ENCODE results near the gene ELOB.
A peak's percentile ranks its signal among the peaks of the same experiment; 100 is the strongest.

The ELOB gene

DNA sequence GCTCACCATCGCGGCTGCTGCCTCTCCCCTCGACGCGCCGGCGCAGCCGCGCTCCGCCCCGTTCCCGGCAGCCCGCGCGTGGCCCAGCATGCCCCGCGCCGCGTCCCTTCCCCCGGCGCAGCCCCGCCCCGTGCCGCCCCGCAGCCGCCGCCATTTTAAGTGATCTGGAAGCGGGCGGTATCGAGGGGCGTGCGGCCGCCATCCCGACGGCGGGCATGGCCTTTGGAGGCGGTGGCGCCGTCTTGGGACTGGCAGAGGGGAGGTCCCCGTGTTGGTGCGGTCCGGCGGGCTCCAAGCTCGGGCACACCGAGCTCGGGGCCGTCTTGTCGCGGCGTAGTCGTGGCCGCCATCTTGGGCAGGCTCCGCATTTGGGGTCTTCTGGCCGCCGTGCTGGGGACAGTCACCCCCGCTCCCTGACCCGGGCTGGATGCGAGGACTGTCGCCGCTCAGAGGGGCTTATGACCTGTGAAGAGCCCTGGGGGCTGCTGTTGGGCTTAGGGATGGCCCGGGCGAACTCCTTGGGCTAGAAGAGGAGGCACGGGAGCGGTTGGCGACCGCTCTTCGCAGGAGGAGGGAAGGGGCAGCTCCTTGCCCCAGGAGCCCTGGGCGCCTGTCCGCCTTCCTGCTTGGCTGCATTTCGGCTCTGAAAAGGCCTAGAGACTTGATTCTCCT lies at the start of gene ELOB (continued):
- TF ChIP-seq ZNF768 (tag by site-specific recombination; IDR thresholded peaks at IDR 0.05), result no peak
- TF ChIP-seq ZNF707 (tag by site-specific recombination; IDR thresholded peaks at IDR 0.05), result no peak
- TF ChIP-seq SCRT1 (tag by site-specific recombination; IDR thresholded peaks at IDR 0.05; ENCODE audit: borderline replicate concordance), result no peak
- TF ChIP-seq ZNF658 (tag by site-specific recombination; IDR thresholded peaks at IDR 0.05), result no peak
- TF ChIP-seq BCL11B (tag by site-specific recombination; IDR thresholded peaks at IDR 0.05; ENCODE audit: low read depth), result no peak
- TF ChIP-seq ZBTB21 (tag by site-specific recombination; IDR thresholded peaks at IDR 0.05), result 0 out of 2 replicates have a peak, but pooled peaks have one; percentile 3
- TF ChIP-seq ZBTB17 (tag by site-specific recombination; IDR thresholded peaks at IDR 0.05), result no peak
- TF ChIP-seq ZNF140 (tag by site-specific recombination; IDR thresholded peaks at IDR 0.05), result no peak
- TF ChIP-seq ZNF354C (tag by site-specific recombination; IDR thresholded peaks at IDR 0.05; ENCODE audit: borderline replicate concordance, low read depth), result no peak
- no peak for TF ChIP-seq ZNF292 (tag by site-specific recombination; IDR thresholded peaks at IDR 0.05; ENCODE audit: borderline replicate concordance, low read depth)
- no peak for TF ChIP-seq ZNF24 (tag by site-specific recombination; IDR thresholded peaks at IDR 0.05)
- TF ChIP-seq, protein P1, sequence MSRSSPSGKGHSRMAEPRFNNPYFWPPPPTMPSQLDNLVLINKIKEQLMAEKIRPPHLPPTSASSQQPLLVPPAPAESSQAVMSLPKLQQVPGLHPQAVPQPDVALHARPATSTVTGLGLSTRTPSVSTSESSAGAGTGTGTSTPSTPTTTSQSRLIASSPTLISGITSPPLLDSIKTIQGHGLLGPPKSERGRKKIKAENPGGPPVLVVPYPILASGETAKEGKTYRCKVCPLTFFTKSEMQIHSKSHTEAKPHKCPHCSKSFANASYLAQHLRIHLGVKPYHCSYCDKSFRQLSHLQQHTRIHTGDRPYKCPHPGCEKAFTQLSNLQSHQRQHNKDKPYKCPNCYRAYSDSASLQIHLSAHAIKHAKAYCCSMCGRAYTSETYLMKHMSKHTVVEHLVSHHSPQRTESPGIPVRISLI (tag by site-specific recombination; IDR thresholded peaks at IDR 0.05), result no peak
- TF ChIP-seq WT1 (tag by site-specific recombination; IDR thresholded peaks at IDR 0.05), result no peak; the same call in 1 of the 2 replicates
- TF ChIP-seq ZNF175 (tag by site-specific recombination; IDR thresholded peaks at IDR 0.05), result no peak
- TF ChIP-seq MZF1 (tag by site-specific recombination; IDR thresholded peaks at IDR 0.05; ENCODE audit: borderline replicate concordance), result no peak
- TF ChIP-seq ZNF549 (tag by site-specific recombination; IDR thresholded peaks at IDR 0.05), result no peak
- TF ChIP-seq KLF10 (tag by site-specific recombination; IDR thresholded peaks at IDR 0.05), result no peak
- peak; percentile 98 for TF ChIP-seq YY2 (tag by site-specific recombination; IDR thresholded peaks at IDR 0.05)
- no peak for TF ChIP-seq ZNF433 (tag by site-specific recombination; IDR thresholded peaks at IDR 0.05; ENCODE audit: low read depth)
- peak; percentile 12; the same call in 1 of the 2 replicates for TF ChIP-seq HIC1 (tag by site-specific recombination; IDR thresholded peaks at IDR 0.05)
- TF ChIP-seq ZNF514 (tag by site-specific recombination; IDR thresholded peaks at IDR 0.05), result no peak
- no peak; the same call in 1 of the 2 replicates for TF ChIP-seq EGR2 (tag by site-specific recombination; IDR thresholded peaks at IDR 0.05; ENCODE audit: low read depth)
- TF ChIP-seq TCF7L2 (IDR thresholded peaks at IDR 0.05; ENCODE audit: borderline replicate concordance, low read depth, low read length), result no peak
- TF ChIP-seq ZNF169 (tag by site-specific recombination; IDR thresholded peaks at IDR 0.05), result no peak
- TF ChIP-seq ZIC2 (tag by site-specific recombination; IDR thresholded peaks at IDR 0.05), result no peak
- TF ChIP-seq, protein P2, sequence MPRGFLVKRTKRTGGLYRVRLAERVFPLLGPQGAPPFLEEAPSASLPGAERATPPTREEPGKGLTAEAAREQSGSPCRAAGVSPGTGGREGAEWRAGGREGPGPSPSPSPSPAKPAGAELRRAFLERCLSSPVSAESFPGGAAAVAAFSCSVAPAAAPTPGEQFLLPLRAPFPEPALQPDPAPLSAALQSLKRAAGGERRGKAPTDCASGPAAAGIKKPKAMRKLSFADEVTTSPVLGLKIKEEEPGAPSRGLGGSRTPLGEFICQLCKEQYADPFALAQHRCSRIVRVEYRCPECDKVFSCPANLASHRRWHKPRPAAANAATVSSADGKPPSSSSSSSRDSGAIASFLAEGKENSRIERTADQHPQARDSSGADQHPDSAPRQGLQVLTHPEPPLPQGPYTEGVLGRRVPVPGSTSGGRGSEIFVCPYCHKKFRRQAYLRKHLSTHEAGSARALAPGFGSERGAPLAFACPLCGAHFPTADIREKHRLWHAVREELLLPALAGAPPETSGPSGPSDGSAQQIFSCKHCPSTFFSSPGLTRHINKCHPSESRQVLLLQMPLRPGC (tag by site-specific recombination; IDR thresholded peaks at IDR 0.05), result no peak
- no peak for TF ChIP-seq ZNF302 (tag by site-specific recombination; IDR thresholded peaks at IDR 0.05; ENCODE audit: low read depth)
- no peak for TF ChIP-seq ZNF529 (tag by site-specific recombination; IDR thresholded peaks at IDR 0.05; ENCODE audit: insufficient replicate concordance)
- no peak for TF ChIP-seq ZNF416 (tag by site-specific recombination; IDR thresholded peaks at IDR 0.05)
- 0 out of 2 replicates have a peak, but pooled peaks have one; percentile 67 for TF ChIP-seq ZNF561 (tag by site-specific recombination; IDR thresholded peaks at IDR 0.05; ENCODE audit: borderline replicate concordance)
- peak; percentile 94 for TF ChIP-seq ZNF600 (tag by site-specific recombination; IDR thresholded peaks at IDR 0.05)
- peak; percentile 34; the same call in 1 of the 2 replicates for TF ChIP-seq ZNF501 (tag by site-specific recombination; IDR thresholded peaks at IDR 0.05)
- no peak for TF ChIP-seq ZFP3 (tag by site-specific recombination; IDR thresholded peaks at IDR 0.05; ENCODE audit: low read depth)
- no peak for TF ChIP-seq ZNF837 (tag by site-specific recombination; IDR thresholded peaks at IDR 0.05)
- TF ChIP-seq ZNF670 (tag by site-specific recombination; IDR thresholded peaks at IDR 0.05; ENCODE audit: low read depth), result no peak
- peak; percentile 65 for TF ChIP-seq PATZ1 (tag by site-specific recombination; IDR thresholded peaks at IDR 0.05)
